ENCODE results near the gene DNTT. TPM values are rescaled to one million over a fixed set of nuclear protein-coding genes. Genes with fewer than 3 reads are reported as not detected.

The DNTT gene
- total RNA-seq, 1 donor from 2014 or later, result not detected

DNA sequence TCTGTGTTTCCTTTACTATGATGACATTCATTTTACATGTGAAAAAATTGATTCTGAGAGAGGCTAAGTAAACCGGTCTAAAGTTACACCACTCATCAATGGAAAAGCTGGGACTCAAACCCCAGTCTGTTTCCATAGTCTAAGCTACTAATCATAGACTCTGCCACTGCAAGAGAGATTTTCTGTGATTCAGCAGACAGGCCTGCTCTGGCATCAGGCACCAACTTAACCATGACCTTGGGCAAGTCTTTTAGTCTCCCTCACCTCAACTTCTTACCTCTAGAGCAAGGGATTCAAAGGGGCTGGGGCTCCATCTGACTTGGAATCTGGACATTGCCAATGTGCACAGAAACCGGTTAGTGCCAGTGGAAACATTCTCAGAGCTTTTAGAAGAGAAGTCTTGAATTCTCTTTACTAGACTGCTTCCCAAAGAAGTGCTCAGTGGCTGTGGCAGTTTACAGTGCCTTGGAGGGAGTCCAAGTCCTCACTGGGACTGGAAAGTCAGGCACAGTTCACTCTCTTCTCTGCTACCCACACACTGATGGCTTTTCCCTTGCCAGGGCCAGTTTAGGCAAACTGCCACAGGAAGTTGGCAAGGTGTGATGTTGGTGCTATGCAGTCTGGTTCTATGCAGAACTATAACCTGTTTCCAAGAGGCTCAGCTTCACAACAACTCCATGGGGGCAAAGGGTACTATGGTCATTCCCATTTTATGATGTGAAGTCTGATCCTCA, 28.4 kb upstream of the DNTT start:
- DNase-seq (ENCODE audit: low read depth), result no peak

DNA sequence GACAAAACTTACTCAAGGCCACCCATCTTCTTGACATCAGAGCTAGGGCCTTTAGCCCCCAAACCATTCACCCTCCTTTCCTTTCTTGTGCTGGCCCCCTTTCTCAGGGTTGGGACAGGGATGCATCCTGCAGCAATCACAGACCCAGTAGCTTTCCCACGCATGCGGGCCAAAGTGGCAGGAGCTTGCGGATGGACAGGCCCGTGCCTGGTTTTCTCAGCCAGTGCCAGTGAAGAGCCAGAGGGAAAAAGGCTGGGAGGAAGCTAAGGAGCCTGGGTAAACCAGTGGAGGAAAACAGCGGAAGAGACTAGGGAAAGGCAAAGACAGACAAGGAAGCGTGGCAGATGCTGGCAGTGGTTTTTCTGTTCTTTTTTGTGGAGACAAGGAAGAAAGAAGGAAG, 27.8 kb upstream of the DNTT start:
- DNase-seq (ENCODE audit: low read depth), result no peak

DNA sequence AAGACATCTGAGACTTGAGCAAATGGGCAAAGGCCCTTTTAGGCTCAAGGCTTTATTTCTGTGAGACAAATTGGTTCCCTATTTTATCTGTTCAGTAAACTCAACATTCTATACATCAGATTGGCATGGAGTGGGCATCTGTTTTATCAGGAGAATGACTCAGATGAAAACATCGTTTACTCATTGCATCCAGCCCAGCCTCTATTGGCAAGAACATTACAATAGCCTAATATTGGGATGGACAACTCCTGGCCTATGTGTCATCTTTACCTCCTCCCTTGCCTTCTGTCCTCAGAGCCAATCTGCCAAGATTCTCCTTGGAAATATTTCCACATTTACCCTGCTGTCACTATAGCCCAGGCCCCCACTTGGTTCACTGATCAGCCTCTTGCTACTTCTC, 27.4 kb upstream of the DNTT start:
- no peak for DNase-seq (ENCODE audit: low read depth)

DNA sequence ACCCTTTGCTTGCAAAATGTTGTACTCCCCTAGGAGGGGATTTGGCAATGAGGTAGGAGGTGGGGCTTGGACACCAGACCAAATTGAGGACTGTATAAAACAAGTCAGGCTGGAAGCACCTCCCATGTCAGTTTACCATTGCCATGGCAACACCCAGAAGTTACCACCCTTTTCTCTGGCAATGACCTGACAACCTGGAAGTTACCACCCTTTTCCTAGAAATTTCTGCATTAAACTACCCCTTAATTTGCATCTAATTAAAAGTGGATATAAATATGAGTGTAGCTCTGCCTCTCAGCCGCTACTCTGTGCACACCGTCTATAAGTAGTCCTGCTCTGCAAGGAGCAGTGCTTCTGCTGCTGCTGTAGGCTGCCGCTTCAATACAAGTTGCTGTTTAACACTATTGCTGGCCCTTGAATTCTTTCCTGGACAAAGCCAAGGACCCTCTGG, 25.0 kb upstream of the DNTT start:
- DNase-seq (ENCODE audit: low read depth), result no peak

DNA sequence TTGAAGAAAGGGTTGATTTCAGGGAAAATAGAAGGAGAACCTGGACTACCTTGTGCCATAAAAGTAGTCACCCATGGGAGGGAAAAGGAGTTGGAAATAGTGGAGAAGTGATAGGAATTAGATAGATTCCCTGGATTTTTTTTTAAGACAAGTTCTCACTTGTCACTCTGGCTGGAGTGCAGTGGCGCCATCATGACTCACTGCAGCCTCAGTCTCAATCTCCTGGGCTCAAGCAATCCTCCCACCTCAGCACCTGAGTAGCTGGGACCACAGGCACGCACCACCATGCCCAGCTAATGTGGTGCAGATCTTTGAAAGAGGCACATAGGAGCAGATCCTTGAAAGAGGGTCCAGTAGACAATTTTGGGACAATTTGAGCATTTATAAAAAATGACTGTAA, 23.4 kb upstream of the DNTT start:
- no peak for DNase-seq (ENCODE audit: low read depth)

DNA sequence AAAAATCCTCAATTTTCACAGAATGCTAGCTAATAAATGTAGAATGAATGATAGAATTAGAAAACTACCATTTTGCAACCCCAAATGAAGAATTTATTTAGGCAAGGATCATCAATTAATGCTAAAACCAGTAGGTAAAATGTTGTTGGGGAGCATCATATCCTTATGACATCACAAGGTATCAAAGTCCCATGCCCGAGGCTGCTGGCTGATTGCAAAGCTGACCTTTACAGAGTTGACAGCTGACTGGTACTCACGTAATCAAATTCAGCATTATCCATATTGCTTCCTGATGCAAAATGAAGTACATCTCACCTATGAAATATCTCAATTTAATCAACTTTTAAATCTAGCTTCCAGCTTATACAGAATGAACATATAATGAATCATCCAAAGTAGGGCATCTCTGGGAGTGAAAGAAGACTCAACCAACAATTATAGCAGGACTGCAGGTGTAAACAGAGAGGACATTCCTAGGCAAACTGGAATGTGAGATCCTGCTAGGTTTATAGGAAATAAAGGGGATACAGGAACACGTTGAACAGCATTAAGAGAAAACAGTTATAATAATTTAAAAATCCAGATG, 22.7 kb upstream of the DNTT start:
- DNase-seq (ENCODE audit: low read depth), result no peak

DNA sequence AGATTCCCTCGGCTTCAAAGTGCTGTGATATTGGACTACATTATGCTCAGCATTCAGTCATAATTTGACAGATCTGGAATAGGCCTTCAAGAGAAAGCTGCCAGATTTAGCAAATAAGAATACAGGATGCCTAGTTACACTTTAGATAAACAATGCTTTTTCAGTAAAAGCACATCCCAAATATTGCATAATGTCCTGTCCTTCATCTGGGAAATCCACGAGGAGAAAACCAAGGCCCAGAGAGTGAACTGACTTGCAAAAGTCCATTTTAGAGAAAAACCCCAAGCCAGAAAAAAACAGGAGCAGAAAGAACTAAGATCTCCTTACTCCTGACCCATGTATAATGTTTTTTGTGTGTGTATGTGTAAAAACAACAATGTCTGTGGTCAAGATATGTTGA, 20.9 kb upstream of the DNTT start:
- DNase-seq (ENCODE audit: low read depth), result no peak

DNA sequence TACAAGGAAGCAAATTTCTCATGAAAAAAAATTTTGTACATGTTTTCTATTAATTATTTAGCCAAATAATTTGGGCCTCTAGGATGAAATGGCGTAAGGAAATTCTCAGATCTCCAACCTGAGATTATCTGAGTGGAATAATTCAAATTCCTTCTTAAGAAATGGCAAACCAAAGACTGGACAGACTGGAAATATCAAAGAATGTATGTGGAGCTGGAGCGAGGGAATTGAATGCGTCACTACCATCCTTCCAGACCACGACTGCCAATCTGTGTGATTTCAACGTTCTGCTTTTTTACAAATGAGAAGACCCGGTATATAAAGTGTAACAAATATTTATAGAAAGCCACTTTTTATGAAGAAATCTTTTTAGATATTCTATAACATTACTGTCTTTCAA, 20.5 kb upstream of the DNTT start:
- DNase-seq (ENCODE audit: low read depth), result no peak

DNA sequence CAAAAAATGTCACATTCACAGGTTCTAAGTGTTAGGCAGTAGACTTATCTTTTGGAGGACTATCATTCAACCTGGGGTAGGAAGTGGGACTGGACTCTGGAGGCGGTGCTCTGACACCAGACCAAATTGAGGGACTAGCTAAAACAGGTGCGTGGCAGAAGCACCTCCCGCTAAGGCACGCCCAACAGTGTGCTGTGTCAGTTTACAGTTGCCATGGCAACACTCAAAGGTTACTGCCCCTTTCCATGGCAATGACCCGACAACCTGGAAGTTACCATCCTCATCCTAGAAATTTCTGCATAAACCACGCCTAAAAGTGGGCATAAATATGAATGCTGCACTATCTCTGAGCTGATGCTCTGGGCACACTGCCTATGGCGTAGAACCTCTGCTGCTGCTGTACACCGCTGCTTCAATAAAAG, 18.9 kb upstream of the DNTT start:
- DNase-seq (ENCODE audit: low read depth), result no peak

DNA sequence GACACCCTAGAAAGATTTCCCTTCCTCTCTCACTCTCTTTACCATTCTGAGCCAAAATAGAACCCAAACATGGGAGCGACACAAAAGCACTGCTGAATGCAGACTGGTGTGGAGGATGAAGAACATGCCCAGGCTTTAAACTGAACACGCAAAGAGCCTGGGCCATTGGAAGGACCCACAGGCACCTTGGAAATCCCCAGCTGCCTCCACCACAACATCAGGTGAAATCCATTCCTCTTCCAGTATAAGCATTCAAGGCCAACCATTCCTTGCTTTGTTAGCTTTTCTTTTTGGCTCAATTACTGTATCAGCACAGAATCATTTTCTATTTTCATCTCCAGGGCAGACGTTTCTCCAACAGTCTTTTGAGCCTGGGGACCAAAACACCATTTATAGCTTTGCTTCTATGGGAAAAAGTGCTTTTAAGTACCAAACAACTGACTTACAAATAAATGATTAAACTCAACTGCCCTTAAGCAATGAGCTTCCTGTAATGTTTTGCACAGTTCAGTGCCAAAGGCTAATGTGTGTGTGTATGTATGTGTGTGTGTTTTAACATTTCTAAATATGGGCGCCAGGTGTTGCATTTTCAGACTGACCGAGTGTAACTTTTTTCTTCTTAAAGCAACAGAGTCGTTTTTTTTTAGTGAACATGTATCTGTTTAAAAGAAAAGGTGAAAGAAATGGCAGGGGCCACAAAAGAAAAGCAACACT, 16.7 kb upstream of the DNTT start:
- DNase-seq (ENCODE audit: low read depth), result peak; percentile 3

DNA sequence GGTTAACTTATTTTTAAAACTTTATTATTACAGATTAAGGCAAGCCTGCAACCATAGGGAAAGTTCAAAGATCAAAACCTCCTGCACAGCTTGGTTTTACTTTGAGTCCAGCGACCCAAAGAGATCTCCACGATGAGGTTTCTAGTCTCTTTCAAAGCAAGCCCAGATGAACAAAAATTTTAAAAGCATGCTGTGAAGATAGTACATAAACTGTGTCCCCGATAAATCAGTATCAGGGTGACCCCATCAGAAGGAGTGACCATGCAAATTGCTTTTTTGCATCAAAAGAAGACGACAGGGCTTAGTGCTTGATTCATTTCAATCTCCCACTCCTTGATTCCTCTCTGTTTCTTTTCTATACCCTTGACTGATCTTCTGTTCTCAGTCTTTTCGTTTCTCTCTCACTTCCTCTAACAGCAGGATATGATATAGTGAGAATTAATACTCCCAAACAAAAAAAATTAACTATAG, 16.0 kb upstream of the DNTT start:
- DNase-seq (ENCODE audit: low read depth), result no peak

DNA sequence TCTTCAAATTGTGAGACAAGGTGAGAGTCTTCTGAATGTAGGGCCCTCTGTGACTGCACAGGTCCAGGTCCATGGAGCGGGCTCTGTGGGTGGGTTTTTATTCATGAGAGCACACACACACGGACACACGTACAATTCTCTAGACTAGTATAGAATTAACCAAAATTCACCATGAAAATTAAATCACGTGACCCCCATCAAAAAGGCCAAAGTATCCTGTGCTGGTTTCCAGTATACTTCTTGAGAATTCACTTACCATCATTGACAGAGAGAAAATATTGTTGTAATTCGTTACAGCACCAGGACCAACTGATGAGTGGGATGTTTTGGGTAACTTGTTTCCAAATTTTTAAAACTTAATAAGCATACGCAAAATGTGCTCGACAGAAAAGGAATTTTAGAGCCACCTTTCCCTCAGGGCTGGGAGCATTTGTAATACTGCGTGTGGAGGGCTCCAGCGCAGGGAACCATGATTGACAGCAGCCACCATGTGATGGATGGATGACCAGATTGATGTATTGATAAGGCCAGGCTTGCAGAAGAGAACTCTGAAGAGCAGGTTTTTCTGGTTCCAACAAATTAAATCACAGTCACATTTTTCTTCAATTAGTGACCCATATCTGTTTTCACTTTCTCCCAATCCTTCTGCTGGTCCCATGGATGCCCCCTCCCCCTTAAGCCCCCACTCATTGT, 14.9 kb upstream of the DNTT start:
- no peak for DNase-seq (ENCODE audit: low read depth)

DNA sequence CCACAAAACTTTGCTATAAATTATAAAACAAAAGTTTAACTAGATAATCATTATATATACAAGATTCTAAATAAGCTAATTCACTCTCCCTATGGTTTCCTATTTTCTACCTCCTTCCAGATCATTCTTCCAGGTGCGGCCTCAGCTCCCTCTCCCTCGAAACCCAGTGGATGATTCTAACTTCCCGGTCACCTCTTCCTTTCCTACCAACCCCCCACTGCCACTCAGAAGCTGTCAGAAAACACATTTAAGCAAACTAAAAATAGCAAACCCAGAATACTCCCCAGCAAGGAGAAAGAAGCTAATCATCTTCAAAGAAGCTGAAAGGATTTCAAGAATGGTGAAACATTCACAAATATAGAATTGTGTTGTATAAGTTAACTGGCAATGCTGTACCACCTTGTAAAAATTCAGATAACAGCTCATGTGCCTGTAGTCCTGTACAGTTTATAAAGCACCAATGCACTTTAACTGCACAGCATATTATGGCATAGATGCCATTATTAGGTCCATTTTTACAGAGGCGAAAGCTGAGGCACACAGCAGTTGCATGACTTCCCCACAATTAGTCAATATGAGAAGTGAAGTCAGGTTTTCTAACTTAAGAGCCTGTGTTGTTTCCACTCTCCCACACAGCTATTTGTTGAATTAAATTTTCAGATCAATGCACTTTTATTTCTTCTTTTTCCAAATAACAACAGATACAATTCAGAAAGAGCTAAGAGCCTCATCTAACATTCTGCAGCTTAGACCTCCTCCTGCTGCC, 13.7 kb upstream of the DNTT start:
- DNase-seq (ENCODE audit: low read depth), result no peak

DNA sequence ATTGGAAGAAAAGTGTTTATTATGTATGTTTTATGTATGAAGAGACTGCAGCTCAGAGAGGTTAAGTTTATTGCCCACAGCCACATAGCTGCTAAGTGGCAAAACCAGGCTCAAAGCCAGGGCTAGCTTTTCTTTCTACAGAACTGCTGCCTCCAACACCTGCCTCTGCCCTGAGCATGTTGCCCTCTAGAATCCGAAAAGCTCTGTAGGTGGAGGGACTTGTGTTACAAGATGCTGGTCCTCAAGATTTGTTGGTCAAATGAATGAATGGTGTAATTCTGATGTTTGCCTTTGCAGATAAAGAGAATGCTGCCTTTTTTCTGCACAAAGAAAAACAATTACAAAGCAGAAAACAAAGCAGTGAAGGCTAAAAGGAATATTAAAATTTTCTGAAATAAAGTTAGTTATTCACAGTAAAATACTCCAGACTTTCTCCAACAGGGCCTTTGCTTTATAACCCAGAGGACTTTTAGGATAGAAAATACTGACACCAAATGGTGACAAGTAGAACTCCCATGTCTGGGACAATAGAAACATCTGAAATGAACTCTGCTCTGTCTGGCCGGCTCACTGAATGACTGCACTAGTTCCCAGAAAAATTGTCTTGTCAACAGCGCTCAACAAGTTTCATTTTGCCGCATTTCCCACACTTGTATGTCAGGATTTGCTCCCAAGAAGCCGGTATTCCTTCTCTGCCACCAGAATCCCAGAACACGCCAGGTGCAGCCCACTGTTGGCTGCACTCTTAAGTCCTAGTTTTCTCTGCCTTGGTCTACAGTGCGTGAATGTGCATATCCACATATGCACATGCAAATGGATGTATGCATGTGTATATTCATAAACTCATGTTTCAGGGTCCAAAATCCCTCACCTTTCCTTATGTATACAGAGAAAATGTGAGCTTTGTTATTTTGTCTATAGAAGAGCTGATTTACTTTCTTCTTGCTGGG, 11.0 kb upstream of the DNTT start:
- DNase-seq (ENCODE audit: low read depth), result peak; percentile 50

DNA sequence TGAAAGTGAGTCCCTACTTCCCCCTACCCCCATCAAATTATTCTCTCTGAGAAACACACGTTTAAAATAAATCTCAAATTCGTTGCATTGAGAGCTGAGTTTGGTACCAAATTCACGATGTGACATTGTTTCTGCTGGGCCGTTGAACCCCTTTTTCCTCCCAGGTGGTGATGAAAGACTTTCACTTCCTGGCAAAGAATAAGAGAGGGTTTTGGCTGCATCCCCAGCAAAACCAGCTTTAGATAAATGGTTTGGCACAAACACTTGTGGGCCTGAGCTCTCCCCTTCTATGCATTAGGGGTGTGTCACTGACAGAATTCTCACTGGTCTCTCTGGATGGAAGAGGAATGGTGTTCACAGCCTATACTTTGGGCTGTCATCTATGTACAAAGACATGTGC, 8.8 kb upstream of the DNTT start:
- no peak for DNase-seq (ENCODE audit: low read depth)

DNA sequence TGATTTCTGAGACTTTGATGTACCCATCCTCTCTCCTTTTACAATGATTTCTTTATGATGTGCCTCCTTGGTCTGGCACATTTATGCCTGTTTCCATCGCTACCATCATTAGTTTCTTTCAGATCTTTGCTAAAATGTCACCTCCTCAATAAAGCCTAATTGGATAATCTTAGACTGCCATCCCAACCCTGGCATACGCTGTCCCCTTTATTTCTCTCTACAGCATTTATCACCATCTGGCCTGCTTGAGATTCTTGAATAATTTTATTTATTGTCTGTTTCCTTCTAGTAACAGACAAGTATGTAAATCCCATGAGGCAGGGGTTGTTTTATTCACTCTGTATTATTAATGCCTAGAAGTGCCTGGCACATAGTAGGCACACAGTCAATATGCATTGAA, 6.7 kb upstream of the DNTT start:
- no peak for DNase-seq (ENCODE audit: low read depth)

DNA sequence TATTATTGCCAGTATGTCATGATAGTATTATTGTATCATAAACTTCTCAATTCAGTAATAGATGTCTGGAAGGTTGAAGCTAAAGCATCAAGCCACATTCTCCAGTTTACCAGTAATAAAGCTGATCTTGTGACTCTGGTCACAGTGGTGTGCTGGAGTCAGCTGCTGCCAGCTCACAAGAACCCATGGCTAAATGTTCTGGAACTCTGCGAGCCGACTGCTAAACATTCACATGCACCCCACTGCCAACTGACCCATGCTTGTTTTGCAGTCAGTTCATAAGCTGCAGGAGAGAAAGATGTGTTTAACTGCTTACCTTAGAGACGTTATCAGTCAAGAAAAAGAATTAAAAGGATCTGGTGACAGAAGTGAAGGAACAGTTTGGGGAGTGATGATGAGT, 5.9 kb upstream of the DNTT start:
- peak; percentile 10 for DNase-seq (ENCODE audit: low read depth)

DNA sequence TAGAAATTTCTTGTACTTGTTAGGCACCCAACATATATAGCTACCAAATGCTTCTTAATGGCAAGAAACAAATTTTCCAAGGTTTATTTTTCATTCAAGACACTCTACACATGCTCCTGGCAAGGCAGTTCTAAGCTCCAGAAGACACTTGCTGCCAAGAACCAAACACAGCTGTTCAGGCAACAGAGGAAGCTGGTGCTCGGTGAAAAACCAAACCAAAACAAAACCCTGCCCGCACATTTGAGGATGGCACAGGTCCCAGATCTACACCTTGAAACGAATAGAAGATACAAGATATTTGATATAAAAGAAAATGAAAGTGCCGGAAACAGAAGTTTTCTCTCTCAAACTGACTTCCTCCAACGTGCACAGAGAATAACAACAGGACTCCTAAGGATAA, 4.9 kb upstream of the DNTT start:
- DNase-seq (ENCODE audit: low read depth), result peak; percentile 30

DNA sequence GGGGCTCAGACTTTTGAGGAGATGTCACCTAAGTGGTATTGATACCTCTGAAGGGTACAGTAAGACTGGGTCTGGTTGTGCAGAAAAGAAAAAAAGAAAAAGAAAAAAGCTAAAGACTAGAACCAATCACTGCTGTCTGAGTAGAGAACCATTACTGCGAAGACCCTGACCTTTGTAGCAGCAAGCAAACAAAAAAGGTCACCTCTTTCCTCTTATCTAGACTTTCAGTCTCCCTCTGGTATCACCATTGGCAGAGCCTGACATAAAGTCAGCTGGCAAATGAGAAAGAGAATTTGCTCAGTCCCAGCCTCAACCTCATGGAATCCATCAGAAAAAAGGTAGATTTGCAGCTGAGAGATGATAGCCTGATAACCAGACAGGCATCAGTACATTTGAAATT, 2.6 kb upstream of the DNTT start:
- DNase-seq (ENCODE audit: low read depth), result no peak

DNA sequence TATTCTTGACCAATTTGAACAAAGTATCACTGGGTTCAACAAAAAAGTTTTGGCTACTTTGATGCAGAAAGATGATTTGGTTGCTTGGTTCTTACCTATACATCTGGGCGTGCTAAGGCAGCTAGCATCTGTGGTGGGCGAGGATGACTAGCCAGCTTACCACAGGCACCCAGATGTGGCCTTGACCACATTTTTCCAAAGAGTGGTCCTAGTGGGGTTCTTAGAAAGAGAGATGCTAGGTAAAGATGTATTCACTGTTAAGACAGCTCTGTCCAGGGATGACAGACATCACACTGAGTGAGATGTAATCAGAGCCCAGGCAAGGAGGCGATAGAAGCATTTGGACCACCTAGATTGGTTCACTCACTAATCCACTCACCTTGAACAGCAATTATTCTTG, 785 bp downstream of the DNTT start:
- DNase-seq (ENCODE audit: low read depth), result no peak
